HG03064 (cell line): Measurements from ENCODE around the gene RPTOR.

Source experiments
- ATAC-seq: cut with Tn5 transposase; IDR thresholded peaks from one replicate; pipeline ENCODE4 v1.9.1; 2021; ENCODE audit warnings: low read depth; ENCODE audit not compliant: unreplicated experiment

RPTOR gene

DNA sequence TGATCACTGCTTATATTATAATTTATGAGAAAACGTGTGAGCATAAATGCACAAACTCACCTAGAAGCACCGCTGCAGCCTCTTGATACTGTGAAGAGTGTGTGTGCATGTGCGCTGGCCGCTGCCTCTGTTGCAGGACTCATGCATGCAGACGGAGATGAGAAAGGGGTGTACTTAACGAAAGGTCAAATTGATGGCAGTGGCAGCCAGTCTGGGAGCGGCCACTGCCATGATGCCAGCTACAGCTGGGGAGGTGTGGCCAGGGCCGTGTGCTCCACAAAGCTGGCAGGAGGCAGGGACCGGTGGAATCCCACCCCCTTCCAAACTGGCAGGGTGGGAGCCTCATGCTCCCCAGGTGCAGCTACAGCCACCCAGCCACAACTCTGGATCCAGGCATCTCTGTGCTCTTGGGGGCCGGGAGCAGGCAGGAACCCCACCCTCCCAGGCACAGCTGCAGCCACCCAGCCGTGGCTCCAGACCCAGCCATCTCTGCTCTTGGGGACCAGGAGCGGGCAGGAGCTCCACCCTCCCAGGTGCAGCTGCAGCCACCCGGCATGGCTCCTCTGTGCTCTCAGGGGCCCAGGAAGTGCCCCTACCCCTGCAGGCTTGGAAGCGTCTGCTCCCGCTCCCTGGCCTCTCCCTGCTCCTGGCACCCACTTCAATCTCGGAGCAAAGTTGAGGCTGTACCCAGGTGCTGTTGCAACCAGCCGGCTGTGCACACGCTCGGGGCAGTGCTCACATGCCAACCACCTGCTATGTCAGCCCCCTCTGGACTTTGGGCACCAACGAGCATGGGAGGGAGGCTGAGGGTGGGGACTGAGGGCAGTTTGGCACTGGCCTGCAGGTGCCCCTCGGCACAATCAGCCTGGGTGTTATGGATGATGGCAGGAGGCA lies 369.5 kb downstream of the RPTOR start:
- ATAC-seq: no peak

DNA sequence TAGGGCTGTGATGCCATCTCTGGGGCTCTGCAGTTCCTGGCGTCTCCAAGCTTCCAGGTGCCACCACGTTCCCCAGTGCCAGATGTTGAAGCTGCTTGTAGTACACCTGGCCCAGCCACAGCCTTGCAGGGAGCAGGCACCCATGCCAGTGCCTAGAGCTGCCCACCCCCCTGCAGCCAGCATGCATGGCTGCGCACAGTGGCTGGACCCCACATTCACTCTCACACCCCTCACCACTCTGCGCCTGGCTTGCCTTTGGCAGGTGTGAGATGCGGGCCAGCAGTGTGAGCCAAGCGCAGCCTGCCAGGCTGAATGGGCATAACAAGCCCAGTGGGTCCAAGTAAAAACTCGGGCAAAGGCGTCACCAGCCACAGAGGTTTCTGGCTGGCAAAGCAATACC lies 371.6 kb downstream of the RPTOR start:
- ATAC-seq: no peak

- no peak for ATAC-seq
These were observed 373.3 kb downstream of the RPTOR start for GRCh38 chr17:80917716-80918560.

DNA sequence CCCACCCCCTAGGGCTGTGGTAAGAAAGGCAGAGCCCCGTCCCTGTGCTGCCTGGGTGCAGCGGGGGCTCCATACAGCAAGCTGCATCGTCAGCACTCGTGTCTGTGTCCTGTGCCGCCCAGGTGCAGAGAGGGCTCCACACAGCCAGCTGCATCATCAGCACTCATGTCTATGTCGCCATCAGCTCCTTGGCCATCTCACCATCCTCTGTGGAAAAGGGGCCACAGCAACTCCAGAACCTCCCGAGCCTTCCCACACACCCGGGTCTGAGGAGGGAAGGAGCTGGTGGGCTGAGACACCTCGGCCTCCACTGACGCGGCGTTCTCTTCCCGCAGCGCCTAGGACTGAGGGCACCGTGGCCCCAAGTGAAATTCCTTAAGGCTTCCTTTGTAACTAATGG lies 374.1 kb downstream of the RPTOR start:
- ATAC-seq: no peak

- ATAC-seq: no peak
These were observed 375.0 kb downstream of the RPTOR start for GRCh38 chr17:80919331-80920311.

- no peak for ATAC-seq
These were observed 375.8 kb downstream of the RPTOR start for GRCh38 chr17:80920441-80920840.

GRCh38 chr17:80921159-80921558 lies 376.5 kb downstream of the RPTOR start:
- ATAC-seq: no peak

GRCh38 chr17:80921741-80922579 lies 377.3 kb downstream of the RPTOR start:
- ATAC-seq: no peak

- no peak for ATAC-seq
These were observed 378.0 kb downstream of the RPTOR start for GRCh38 chr17:80922580-80923160.

GRCh38 chr17:80923211-80924110 lies 378.8 kb downstream of the RPTOR start:
- ATAC-seq: no peak

DNA sequence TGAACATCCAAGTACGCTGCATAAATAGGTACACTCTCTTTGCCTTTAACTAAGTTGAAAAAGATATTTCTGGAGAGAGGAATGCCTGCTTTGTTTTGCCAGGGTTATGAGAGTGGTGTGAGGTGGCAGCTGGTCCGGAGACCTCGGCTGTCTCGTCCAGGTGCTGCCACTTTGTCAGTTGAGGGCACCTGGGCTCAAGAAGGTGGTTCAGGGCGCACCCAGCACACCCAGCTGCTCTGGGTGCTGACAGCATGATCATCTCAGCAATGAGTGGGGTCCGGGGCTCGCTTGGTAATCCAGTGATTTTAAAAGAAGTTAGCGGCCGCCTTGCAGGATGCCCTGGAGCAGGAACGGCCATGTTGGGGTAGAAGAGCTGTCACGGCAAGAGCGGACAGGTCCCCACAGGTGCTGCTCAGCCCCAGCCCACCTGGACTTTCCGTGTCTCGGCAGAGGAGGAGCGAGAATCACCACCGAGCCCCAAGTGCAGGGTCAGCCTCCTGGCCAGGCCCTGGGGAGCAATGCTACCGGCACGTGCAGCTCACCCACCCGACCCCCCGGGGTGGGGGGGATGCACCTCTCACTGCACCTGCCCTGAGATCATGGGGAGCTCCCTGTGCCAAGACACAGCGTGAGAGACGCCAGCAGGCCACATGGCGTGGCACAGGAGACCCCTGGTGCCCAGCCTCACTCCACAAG lies 379.6 kb downstream of the RPTOR start:
- no peak for ATAC-seq

DNA sequence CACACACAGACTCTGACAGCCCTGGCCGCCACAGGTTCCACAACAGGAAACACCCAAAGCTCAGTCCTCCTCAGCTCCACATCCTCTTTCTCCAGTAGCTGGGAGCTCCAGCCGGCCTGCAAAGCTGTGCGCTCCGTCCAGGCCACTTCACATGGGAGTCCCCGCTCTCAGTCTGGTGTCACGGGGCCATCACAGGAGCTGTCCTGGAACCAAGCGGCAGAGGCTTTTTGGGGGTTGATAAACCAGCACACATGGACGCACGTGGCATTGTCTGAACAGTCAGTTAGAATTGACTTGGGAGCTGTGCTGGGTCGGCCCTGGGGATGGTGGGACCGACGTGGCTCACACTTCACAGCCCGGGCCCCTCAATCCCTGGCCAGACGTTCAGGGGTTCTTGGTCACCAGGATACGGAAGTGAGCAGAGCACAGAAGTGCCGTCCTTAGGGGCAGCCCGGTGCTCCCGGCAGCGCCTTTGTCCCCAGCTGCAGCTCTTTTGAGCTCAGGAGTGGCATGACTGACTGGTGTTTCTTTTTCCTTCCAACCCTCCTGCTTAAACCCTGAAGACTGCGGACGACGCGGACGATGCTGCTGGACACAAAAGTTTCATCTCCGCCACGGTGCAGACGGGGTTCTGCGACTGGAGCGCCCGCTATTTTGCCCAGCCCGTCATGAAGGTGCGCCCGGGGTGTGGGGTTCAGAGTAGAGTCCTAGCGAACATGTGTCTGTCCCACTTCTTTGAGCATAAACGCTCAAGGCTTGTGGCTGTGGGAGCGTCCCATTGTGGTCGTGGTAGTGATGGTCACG lies 380.4 kb downstream of the RPTOR start:
- no peak for ATAC-seq

- no peak for ATAC-seq
These were observed 381.2 kb downstream of the RPTOR start for GRCh38 chr17:80925688-80926335.

GRCh38 chr17:80926591-80927250 lies 382.1 kb downstream of the RPTOR start:
- ATAC-seq: no peak

GRCh38 chr17:80927791-80928216 lies 383.2 kb downstream of the RPTOR start:
- ATAC-seq: no peak

DNA sequence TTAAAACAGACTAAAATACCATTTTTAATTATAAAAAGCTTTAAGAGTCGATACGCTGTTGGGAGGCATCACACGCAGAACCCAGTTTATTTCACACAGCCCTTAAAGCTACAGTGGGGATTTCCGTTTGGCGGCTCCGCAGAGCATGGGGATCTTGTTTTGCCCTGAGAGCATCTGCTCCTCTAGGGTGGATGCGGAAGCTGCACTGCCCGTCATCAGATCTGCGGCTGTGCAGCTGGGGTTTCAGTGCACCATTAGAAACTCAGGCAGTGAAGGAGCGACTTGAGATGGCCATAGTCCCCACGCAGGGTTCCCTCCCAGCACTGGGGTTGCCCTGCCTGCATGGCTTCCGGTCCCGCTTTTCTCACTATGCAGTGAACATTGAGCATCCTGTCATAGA lies 384.8 kb downstream of the RPTOR start:
- ATAC-seq: no peak
